Fibroblast of peridontal ligament (primary cell): ENCODE results near the gene OR10T2.
"Not testable (repeated sequence)": the region's sequence is repeated elsewhere in the genome, so short reads cannot be mapped to it uniquely, and the experiment has no call there.

Source experiments
- DNase-seq: peaks from one replicate; pipeline ENCODE4 v3.0.0-alpha.2; 2010; ENCODE audit errors: extremely low read depth

Gene OR10T2

DNA sequence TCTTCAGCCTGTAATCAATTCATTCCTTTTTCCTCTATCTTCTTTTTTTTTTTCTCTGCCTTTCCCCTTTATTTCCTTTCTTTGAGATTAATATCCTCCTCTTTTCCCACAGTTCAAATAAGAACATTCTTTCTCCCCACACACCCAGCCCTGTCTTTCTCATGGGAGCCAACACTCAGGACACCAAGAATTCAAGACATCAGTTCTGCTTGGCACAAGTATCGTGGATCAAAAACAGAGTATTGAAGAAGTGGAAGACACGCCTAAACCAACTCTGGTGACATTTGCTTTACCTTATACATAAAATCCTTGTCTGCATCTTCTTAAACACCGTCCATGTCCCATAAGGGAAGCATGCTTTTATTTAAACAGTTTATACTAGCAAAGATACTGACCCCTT, 42.6 kb downstream of the OR10T2 start:
- no peak for DNase-seq

- DNase-seq = no peak
These were observed 43.4 kb downstream of the OR10T2 start for GRCh38 chr1:158355773-158356285.

DNA sequence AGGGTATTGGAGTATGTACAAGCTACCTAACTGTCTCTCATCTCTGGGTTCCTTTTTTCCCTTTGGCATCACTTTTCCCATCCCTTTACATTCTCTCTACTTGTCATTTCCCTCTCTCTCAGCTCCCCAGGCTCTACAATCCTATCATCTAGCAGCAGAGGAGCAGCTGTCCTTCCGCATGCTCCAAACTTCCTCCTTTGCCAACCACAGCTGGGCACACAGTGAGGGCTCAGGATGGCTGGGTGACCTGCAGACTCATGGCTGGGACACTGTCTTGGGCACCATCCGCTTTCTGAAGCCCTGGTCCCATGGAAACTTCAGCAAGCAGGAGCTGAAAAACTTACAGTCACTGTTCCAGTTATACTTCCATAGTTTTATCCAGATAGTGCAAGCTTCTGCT, 45.0 kb downstream of the OR10T2 start:
- no peak for DNase-seq

- DNase-seq = no peak
These were observed 45.8 kb downstream of the OR10T2 start, which contains the start of gene CD1E for GRCh38 chr1:158353303-158354075. Gene CD1E, plus strand, starts transcription at chr1:158353894. Its CDS starts 95 bp downstream, at chr1:158353989.

GRCh38 chr1:158348946-158349345, 50.3 kb downstream of the OR10T2 start:
- not testable (repeated sequence) for DNase-seq
